ENCODE data around the gene HSPA2.
"Not testable (repeated sequence)": the region's sequence is repeated elsewhere in the genome, so short reads cannot be mapped to it uniquely, and the experiment has no call there.

The HSPA2 gene

GRCh38 chr14:64556526-64556925 lies 16.0 kb downstream of the HSPA2 start:
- no peak for DNase-seq (ENCODE audit: low spot score)

GRCh38 chr14:64558216-64558615 lies 17.7 kb downstream of the HSPA2 start:
- in situ Hi-C loops (cut with MboI; ENCODE audit: low sequenced_read_pairs, unreplicated experiment); DNase-seq (ENCODE audit: low spot score): not testable (repeated sequence)

More at GRCh38 chr14:64556526-64556925, 16.0 kb downstream of the HSPA2 start:
- TF ChIP-seq CTCF (IDR thresholded peaks at IDR 0.05; ENCODE audit: borderline replicate concordance, control extremely low read depth, extremely low read depth, insufficient read depth, missing control alignments) = no peak
- in situ Hi-C loops (cut with MboI; ENCODE audit: low sequenced_read_pairs, unreplicated experiment) = no loop called here

DNA sequence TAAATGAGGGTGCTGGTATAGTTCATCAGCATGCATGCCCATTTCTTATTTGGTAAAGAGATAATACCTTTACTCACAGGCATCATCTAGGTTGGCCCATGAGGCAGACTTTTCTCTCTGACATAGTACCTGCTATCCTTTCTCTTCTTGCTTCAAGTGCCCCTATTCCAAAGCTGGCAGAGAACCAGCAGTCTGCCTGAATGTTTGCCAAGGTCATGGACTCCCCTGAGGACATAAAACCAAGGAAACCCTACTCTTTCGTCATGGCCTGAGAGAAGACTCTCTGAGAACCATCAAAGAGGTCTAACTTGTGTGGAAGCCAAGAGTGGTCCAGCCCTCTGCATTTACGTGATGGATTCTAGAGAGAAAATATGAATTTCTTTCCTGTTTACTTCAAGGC lies 21.1 kb downstream of the HSPA2 start:
- no peak for DNase-seq (ENCODE audit: low spot score)
- in situ Hi-C loops (cut with MboI; ENCODE audit: low sequenced_read_pairs, unreplicated experiment) = no loop called here

GRCh38 chr14:64562436-64562835 lies 21.9 kb downstream of the HSPA2 start:
- TF ChIP-seq CTCF (IDR thresholded peaks at IDR 0.05; ENCODE audit: borderline replicate concordance, control extremely low read depth, extremely low read depth, insufficient read depth, missing control alignments) = no peak
- DNase-seq (ENCODE audit: low spot score) = no peak
- in situ Hi-C loops (cut with MboI; ENCODE audit: low sequenced_read_pairs, unreplicated experiment) = no loop called here

More for the DNA sequence above, 21.1 kb downstream of the HSPA2 start:
- no peak for TF ChIP-seq CTCF (IDR thresholded peaks at IDR 0.05; ENCODE audit: borderline replicate concordance, control extremely low read depth, extremely low read depth, insufficient read depth, missing control alignments)

DNA sequence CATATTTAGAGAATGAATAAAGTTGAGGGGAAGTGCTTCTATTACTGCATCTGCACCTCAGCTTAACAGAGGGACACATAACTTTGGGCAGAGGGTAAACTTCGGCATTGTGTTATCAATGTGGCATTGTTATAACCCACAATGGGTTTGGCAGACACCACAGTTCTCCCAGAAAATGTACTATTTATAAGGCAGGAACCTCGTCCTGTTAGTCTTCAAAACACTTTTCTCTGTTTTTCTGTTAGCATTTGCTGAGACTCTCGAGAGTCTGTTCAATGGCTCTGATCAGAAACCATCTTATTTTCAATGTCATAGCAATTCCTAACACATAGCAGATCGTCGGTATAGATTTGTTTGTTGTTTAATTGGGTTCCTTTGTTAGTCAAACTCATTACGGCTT lies 23.2 kb downstream of the HSPA2 start:
- no peak for TF ChIP-seq CTCF (IDR thresholded peaks at IDR 0.05; ENCODE audit: borderline replicate concordance, control extremely low read depth, extremely low read depth, insufficient read depth, missing control alignments)
- no peak for DNase-seq (ENCODE audit: low spot score)
- in situ Hi-C loops (cut with MboI; ENCODE audit: low sequenced_read_pairs, unreplicated experiment) = no loop called here

DNA sequence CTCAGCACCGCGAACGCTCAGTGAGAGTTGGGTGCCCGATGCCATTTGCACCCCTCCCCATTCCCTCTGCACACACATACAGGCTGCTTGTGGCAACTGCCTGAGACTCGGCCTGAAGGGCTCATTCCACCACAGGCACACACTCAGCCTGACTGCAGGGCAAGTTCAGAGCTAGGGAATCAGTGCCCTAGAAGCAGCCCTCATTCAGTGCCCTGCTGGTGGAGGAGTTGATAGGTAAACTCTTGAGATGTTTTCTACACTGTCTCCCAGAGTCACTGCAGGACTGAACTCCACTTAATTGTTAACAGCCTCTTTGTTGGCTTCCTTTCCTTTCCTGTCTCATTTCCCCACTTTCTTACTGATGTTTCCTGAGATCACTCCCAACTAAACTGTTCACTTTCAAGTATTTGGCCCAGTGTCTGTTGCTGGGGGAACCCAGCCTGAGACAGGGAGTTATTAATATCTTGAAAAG lies 26.1 kb downstream of the HSPA2 start:
- in situ Hi-C loops (cut with MboI; ENCODE audit: low sequenced_read_pairs, unreplicated experiment) = no loop called here
- TF ChIP-seq CTCF (IDR thresholded peaks at IDR 0.05; ENCODE audit: borderline replicate concordance, control extremely low read depth, extremely low read depth, insufficient read depth, missing control alignments) = no peak
- DNase-seq (ENCODE audit: low spot score) = no peak

GRCh38 chr14:64569138-64569631 lies 28.6 kb downstream of the HSPA2 start:
- DNase-seq (ENCODE audit: low spot score) = no peak
- in situ Hi-C loops (cut with MboI; ENCODE audit: low sequenced_read_pairs, unreplicated experiment) = no loop called here
- no peak for TF ChIP-seq CTCF (IDR thresholded peaks at IDR 0.05; ENCODE audit: borderline replicate concordance, control extremely low read depth, extremely low read depth, insufficient read depth, missing control alignments)

- DNase-seq (ENCODE audit: low spot score); in situ Hi-C loops (cut with MboI; ENCODE audit: low sequenced_read_pairs, unreplicated experiment): not testable (repeated sequence)
Observed at GRCh38 chr14:64569646-64570045, 29.1 kb downstream of the HSPA2 start.

Measured in GM13976 (cell line).